ENCODE measurements around the gene TMEM41A.

DNA sequence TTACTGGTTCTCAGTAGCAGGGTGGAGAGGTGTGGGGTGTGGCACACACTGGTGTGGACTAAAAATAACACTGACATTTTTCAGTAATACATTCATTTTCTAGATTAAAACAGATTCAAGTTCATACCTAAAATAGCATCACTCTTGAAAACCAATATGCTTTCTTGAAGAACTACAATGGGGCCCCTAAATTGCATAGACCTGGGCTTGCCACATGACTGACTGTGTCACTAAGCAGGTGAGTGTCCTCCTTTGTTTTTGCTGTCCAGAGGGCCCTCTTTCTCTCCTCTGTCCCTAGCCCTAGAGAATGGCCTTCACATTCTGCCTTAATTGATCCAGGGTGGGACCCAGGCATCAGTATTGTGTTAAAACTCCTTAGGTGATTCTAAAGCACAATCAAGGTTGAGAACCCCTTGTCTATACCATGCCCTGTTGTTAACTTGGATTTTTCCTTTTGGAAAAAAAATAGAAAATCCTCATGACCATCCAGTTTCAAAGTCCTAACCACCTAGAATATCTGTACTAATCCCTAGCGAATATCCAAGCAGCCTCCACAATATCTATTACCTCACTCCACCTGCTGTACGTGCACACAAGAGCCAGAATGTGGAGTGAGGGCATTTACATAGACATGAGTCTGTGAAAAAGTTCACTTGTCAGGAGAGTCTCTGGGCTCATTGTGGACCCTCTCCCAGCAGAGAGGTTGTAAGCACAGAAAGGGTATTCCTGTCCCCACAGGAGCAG is 18.7 kb upstream of the TMEM41A start:
- TF ChIP-seq, protein P1, sequence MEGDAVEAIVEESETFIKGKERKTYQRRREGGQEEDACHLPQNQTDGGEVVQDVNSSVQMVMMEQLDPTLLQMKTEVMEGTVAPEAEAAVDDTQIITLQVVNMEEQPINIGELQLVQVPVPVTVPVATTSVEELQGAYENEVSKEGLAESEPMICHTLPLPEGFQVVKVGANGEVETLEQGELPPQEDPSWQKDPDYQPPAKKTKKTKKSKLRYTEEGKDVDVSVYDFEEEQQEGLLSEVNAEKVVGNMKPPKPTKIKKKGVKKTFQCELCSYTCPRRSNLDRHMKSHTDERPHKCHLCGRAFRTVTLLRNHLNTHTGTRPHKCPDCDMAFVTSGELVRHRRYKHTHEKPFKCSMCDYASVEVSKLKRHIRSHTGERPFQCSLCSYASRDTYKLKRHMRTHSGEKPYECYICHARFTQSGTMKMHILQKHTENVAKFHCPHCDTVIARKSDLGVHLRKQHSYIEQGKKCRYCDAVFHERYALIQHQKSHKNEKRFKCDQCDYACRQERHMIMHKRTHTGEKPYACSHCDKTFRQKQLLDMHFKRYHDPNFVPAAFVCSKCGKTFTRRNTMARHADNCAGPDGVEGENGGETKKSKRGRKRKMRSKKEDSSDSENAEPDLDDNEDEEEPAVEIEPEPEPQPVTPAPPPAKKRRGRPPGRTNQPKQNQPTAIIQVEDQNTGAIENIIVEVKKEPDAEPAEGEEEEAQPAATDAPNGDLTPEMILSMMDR (optimal IDR thresholded peaks at IDR 0.05 in 1 of 3, IDR thresholded peaks at IDR 0.05 in 1 of 3, conservative IDR thresholded peaks at IDR 0.05 in 1 of 3; ENCODE audit: extremely low read depth in 1 of 3, insufficient read depth in 2 of 3, low read length in 3 of 3): no peak
- no peak for TF ChIP-seq EZH2 (IDR thresholded peaks at IDR 0.05; ENCODE audit: low read length)

All from keratinocyte (primary cell).